Stimulated activated CD8-positive, alpha-beta memory T cell treated with anti-CD3 and anti-CD28 coated beads, Interleukin-12 subunit alpha, Interleukin-12 subunit beta, amount 100 ng/mL, for 4 hours (primary cell): ENCODE results near the gene TEPSIN.
A peak's percentile ranks its signal among the peaks of the same experiment; 100 is the strongest.
"Not testable (repeated sequence)": the region's sequence is repeated elsewhere in the genome, so short reads cannot be mapped to it uniquely, and the experiment has no call there.

Experiments used
- DNase-seq: peaks from one replicate; pipeline ENCODE4 v3.0.0-alpha.2; 2020; ENCODE audit warnings: low read depth

The TEPSIN gene

DNA sequence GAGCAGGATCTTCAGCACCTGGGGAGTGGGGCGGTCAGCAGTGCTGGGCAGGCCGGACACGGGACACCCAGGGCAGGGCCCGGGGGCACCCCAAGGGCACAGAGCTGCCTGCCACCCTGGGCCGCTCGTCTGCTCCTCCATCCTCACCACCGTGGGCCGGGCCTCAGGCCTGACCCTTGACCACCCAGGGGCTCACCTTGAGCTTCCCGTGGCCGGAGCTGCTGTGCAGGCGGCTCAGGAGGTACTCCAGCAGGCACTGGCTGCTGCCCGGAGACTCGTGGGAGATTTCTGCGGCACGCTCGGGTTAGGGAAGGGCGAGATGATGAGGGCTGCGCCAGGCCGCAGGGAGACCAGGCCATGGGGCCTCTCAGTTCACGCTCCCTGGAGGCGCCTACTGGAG lies 2.1 kb downstream of the TEPSIN start:
- DNase-seq = no peak

DNA sequence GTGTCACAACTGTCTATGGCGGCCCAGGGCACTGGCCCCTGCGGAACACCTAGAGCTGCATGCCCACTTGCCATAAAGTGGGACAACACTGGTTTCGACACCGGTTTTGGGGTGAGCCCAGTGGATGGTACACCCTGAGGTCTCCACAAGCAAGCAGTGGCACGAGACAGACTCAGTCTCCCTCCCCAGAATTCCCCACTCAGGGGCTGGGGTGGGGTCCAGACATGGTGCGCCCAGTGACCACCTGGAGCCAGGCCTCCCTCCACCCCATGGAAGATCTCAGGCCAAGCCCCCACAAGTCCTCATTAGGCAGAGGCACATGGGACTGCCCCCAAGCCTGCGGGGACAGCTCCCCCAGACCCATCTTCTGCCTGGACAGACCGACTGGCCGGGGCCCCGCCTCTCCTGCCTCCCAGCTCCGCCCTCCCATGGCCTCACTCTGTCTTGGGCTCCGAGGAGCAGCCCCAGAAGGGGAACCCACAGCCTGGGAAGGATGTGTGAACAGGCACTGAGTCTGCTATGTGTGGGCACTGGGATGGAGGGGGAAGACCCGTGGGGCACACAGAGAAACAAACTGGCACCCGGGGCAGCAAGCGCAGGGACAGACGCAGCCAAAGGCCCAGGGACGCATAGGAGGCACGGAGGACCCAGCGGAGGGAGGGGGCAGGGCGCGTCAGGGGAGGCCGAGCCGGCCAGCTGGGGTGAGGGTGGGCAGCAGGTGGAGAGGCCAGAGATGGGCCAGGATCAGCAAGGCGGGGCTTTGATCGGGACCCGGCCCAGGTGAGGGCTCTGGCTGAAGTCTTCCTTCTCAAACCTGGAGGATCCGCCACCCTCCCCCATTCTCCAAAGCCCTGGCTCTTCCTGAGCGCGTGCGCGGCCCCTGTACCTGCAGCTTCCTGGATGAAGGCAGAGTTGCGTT lies 2.8 kb downstream of the TEPSIN start:
- no peak for DNase-seq

DNA sequence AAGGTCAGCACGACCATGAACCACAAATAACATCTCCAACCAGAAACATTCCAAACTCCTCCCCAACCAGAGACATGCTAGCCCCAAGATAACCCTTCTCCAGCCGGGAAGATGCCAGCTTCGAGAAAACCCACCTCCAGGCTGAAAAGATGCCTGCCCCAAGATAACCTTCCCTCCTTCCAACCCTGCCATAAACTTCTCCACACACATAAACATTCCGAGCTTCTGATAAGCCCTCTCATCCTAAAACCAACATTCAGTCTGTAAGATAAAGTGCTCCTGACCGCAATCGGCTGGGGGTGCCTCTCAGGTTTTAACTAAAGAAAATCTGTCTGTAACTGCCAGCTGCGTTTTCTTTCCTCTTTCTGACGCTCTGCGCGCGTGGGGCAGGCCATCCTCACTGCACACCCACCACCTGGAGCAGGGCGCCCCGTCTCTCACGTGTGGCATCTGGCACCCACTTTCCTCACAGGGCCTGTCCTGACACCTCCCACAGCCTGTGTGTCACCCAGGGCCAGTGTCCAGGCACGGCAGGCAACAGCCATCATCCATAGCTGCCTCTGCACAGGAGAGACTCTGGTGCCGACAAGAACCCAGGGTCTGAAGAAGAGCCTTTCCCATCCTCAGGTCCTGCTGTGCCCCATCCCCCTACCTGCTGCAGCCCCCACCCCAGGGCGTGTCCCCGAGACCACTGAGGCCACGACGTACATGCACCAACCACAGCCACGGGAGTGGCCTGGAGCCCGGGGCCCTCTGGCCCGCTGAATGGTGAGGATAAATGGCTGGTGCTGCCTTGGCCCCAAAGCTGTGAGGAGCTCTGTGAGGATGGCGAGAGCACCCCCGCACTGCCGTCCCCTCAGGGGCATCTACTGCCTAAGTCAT lies 3.7 kb downstream of the TEPSIN start:
- DNase-seq = no peak

DNA sequence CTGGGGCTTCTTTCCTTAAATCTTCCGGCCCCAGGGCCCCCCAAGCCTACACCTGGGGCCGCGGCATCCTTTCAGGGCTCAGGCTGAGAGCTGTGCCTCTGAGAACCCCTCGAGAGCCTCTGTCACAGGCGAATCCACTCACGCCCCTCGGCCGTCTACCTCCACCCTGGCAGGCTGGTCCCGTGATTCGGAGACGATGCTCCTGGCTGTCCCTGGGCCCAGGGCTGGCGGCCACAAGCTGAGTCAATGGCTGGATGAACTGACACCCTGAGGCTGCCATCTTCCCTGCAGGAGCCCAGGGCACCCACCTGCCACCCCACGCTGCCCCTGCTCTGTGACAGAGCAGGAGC lies 4.4 kb downstream of the TEPSIN start:
- no peak for DNase-seq

DNA sequence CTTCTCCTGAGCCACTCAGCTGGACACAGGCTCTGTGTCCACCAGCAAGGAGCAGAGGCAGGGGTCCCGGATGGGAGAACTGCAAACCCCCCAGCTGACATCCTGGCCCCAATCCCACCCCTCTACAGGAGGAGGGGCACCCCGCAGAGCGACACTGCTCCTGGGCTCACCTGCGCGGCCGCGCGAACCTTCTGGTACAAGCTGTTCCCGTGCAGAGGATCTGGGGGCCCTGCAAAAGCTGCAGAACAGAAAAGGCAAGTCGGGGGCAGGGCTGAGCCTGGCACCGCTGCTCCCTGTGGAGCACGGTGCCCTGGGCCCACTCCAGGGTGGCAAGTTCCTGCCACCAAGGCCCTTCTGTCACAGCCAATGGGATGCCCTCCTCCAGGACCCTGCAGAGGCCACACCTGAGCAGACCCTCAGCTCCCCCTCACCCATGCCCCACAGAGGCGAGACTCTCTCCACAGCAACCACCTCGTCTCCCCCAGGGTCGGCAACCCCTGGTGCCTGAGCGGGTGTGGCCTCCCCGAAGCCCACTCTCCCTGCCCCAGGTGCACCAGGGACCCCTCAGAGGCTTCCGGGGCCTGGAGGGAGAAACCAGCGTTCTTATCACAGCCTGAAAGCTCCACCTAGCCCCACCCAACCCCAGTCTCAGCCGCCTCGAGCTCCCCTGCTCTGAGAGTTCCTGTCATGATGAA lies 4.9 kb downstream of the TEPSIN start:
- no peak for DNase-seq

DNA sequence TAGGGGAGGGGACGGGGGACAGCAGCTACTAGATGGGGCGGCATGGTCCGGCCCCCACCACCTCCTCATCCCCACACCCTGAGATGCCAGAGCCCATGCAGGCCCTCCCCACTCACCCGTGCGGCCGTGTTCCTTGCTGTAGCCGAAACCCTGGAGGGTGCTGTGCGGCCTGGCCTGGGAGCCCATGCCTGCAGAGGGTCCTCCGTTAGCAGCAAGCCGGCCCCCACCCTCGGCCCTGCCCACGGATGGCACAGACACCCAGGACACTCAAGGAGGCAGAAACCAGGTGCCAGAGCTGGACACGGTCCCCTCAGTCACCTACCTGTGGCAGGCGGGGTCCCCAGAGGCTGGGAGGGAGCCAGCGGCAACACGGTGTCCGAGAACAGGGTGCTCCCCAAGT lies 5.5 kb downstream of the TEPSIN start:
- no peak for DNase-seq

DNA sequence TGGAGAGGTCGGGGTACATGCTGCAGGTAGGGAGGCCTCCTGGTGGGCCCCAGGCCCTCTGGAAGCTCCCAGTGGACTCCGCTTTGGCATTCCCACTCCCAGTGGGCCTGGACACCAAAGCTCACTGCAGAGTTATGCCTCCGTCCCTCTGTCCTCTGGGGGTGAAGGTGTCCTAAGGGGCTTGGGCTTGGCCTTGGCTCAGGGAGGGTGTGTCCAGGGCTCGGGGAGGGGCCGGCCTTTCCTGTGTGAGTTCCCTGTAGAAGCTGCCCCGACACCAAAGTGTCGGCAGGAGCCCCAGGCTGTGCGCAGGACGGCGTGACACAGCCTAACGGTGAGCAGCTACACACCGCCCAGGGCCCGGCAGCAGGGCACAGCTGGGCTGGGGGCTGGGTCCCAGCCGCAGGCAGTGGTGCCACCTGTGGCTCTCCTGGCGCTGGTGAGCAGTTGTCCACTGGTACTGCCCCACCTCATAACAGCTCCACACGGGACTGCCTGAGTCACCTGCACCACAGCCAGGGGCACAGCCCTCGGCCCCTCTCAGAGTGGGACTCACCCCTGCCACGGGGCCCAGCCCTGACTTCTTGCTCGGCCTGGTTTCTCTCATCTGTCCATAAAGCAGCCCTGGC lies 6.1 kb downstream of the TEPSIN start:
- no peak for DNase-seq

DNA sequence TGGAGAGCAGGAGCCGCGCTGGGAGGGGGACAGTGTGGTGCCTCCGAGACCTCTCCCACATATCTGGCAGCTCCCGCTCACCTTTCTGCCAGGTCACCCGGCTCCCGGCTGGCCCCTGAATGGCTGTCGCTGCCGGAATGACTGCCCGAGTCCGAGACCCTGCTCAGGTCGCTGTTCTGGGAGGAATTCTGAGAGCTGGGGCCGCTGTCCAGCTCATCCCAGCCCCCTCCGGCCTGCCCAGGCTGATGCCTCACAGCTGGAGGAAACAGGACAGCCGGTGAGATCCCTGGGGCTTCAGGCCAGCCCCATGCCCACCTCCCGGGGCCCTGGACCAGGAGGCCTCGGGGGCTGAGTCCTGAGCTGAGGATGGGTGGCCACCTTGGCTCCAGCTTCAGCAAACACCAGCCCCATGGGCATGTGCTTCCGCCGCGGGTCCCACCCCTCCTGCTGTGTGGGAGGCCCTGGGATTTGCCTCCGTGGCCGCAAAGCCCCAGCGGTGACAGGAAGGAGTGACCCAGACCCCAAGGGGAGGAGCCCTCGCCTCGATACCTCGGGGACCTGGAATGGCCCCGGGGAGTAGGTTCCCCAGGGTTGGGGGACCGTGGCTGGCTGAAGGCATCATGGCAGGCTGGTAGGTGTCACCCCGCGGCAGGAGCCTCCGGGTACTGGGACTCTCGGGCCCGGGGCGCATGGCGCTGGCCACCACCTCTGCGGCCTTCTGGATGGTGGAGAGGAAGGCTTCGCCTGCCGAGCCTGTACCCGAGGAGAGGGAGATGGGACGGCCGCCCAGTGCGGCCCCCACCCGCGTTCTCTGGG lies 6.9 kb downstream of the TEPSIN start:
- DNase-seq = no peak

DNA sequence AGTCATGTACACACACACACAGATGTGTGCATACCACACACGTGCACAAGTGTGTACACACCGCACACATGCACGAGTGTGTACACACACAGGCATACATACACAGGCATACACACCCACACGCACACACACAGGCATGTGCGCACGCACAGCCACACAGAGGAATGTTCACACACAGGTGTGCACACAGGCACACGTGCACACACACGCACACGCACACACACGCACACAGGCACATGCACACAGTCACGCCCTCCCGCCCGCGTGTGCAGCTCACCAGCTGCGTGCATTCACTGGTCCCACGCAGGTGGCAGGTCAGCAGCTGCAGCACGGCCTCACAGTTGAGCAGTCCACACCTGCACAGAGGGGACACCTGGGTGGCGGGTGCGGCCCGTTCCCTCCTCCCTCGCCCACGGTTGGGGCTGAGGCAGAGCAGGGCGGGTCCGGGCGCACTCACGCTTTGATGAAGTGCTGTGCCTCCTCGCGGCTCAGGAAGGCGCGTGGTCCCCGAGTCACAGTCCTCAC lies 7.7 kb downstream of the TEPSIN start:
- DNase-seq = no peak

DNA sequence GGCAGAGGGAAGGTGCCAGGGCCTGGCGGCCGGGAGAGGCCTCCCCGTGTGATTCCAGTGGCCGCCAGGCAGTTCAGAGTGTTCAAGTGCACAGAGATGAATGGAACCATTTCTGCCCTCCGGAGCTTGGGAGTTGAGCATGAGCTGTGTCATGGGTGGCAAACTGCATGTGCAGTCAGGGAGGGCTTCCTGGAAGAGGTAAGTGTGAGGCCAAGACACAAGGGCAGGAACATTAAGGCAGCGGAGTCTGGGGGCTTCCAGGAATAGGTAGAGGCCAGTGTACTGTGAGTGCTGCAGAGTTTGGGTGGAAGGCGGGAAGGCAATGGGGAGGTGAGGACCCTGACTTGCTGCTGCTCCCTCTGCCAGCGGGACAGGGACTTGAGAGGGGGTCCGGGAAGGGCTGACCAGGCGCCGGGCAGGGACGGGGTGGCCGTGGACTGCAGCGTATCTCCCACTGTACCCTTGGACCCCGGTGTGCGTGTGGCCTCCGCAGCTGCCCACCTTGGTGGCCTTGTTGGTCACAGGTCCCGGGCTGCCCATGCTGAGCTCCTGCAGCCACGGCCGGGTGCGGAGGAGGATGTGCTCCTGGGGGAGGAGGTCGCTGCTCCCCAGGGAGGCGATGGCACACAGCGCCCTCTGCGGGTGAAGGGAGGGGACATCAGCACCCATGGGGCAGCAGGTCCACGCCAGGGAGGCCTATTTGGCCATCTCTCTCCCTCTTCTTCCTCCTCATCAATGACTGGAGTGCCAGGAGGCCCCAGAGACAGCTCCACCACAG lies 8.6 kb downstream of the TEPSIN start:
- no peak for DNase-seq

DNA sequence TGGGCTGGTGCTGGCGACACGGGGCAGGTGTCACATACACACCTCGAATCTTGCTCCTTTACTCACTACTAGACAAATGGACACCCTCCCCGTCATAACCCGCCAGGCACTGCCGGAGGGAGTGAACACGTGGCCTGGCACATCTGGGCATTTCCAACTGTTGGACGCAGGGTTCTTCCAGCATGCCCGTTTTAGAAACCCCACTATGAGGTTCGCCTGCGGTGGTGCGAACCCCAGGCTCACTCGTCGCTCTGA lies 9.3 kb downstream of the TEPSIN start:
- DNase-seq = no peak

DNA sequence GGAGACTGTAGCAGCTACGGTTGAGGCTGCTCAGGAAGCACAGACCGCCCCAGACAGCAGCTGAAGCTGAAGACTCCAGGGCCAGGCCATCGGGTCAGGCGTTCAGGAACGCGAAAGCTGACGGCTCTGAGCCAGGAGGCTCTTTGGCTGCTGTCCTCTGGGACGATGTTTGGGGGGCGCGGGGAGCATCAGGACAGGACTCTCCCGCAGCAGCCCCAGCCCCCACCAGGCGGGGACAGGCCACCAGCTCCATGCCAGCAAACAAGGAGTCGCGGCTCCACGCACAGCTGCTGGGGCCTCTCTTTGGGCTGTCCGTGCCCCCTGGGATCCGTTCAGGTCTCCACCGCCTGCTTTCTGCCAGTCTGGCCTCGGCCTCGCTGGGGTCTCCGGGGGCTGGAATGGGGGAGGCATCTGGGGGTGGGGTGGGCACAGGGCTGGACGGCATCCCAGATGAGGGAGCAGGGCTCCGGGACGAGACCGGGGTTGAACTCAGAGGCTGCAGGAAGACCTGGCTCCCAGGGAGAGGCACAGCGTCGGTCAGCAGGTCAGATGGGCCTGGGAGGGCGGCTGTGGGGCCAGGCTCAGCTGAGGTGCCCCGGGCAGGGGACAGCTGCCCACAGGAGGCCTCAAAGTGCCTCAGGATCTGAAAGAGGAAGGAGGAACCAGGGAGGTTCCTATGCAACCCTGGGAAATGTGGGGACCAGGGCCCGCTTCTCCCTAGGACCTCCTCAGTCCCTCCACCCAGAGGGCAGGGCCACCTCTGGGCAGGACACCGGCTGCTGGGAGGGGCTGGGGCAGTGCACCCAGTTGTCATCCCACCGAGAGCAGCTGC lies 9.8 kb downstream of the TEPSIN start:
- DNase-seq = no peak

DNA sequence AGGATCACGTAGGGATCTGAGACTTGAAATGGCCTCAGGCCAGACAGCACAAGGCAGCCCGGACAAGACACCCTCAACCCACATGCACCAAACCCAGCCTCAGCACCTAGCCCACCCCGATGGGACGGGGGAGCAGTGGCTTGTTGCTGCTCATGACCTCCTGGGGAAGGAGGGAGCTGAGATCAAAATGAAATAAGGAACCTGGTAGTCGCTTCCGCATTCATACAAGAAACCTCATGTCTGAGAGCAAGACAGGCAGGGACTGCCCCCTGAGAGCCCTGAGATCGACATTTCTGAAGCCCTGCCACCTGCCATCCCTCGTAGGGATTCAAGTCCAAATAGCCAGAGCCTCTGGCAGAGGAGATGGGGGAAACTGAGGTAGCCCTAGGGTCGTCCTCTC lies 10.4 kb downstream of the TEPSIN start:
- no peak for DNase-seq

DNA sequence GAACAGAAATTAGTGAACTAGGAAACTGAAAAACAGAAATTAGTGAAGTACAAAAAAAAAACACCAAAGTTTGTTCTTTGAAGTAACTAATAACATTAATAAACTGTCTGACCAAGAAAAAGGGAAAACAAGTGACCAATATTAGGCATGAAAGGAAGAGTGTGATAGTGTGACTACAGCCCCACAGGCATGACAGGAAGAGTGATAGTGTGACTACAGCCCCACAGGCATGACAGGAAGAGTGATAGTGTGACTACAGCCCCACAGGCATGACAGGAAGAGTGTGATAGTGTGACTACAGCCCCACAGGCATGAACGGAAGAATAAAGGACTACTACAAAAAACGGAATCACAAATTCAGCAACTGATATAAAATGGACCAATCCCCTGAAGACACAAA lies 11.2 kb downstream of the TEPSIN start:
- not testable (repeated sequence) for DNase-seq

DNA sequence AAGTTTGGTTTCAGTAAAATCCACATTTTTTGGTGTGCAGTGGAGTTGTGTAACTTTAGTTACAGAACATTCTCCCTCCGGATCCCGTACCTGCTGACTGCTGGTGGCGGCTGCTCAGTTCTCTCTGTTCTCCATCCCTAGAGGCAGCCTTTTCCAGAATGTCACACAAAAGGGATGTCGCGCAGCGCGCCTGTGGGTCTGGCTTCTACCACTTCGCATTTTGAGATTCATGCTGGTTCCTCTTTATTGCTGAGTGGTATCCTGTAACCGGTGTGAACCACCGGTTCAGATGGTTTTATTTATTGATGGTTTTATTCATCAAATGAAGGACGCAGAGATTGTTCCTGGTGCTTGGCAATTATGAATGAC lies 15.1 kb downstream of the TEPSIN start:
- DNase-seq = no peak

DNA sequence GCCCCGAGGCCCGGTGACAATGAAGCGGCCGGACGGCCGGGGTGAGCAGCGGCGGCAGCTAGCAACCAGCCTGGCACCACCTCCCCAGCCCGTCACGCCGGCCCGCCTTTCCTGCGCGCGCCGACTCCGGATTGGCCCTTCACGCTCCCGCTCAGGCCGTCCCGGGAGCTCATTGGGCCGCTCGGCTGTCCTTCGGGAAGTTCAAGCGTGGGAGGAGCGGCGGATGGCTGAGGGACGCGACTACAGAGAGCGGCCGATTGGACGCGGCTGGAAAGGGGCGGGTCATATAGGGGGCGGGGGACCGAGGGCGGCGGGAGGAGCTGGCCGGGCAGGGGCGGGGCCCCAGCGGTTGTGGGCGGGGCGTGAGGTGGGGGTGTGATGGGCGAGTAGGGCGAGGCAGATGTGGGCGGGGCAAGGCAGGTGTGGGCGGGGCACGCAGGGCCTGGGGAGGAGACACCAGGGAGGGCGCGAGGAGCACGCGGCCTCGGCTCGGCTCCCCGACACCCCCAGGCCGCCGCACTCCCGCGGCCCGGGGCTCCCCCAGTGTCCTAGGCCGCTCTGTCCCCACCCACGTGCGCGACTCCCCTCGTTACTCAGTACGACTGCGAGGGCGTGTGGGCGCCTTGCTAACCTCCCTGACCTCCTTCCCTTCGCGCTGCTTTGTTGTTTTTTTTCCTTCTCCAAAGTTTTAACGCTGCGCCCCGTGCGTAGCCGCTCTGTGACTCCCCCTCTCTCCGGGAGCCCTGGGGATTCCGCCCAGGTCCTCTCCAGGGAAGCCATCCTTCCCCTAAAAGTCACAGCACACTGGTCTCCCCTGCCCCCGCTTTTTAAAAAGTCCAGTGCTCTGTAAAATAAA lies 15.7 kb downstream of the TEPSIN start, which contains the start of gene CEP131:
TSS of gene CEP131 (minus strand) at position 60 of the 856 bp plus-strand sequence. CDS start 2,909 bp downstream, outside the sequence.
- DNase-seq = peak; percentile 100

DNA sequence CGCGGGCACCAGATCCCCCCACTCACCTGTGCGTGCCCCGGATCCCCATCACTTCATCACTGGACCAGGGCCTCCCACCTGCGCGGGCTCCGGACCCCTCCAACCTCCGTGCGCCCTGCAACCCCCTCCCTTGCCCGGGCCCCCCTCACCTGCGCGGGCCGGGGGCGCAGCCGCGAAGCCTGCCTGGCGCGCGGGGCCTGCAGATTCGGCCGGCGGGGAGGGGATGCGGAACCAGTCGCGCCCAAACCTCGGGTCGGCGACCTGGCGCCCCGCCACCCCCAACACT lies 16.3 kb downstream of the TEPSIN start:
- no peak for DNase-seq

DNA sequence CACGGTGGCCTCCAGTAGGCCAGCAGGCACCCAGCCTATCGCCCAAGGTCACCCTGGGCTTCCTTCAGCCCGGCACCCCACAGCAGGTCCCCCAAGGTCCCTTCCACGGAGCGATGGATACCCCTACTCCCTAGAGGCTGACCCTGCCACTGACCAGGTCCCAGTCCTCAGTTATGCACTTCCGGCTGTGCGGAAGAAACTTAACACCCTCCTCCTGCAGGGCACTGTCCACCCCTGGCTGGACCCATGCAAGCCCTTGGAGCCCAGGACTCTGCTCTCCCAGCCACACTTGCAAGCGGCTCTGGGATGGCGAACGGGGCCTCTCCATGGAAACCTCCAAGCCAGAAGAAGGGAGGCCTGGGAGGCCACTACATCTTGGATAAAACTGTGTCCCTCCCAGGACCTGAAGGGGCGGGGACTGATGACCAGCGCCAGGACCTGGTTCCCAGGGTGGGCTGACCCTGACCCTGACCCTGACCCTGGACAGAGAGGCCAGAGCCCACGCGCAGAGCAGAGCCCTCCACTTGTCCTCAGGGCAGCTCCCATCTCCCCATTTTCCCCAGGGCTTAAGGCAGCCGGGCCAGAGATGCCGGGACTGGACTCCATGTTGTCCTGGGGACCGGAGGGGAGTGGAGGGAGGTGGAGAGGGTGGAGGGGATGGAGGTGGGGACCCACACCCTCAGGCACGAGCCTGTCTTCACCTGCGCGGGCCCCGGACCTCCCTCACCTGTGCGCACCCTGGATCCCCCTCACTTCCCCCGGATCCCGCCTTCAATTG lies 16.8 kb downstream of the TEPSIN start:
- DNase-seq = no peak
